ENCODE data around the gene TMEM175. TPM values are rescaled to one million over a fixed set of nuclear protein-coding genes. Genes with fewer than 3 reads are reported as not detected.
A peak's percentile ranks its signal among the peaks of the same experiment; 100 is the strongest.

Gene TMEM175
- total and polyA plus RNA-seq, 2 of the 4 experiments (the other 2 are of a cell fraction) = 7.7 to 41.9 TPM

- H3K9ac ChIP-seq (ENCODE audit: low read depth, low read length) = no peak overlapping the region
- no peak overlapping the region for H2BK5ac ChIP-seq (ENCODE audit: low read depth, low read length, poor library complexity, severe bottlenecking)
- H2AFZ ChIP-seq (replicated peaks; ENCODE audit: low read length, poor library complexity) = no peak overlapping the region
- H4K20me1 ChIP-seq (ENCODE audit: insufficient read depth, low read length) = peaks cover 20% of the 10 kb centered on the region
- DNase-seq (no peak), ATAC-seq (ENCODE audit: low read depth) (no peak)
- H3K4me2 ChIP-seq (ENCODE audit: low read depth, low read length) = no peak overlapping the region
- H4K8ac ChIP-seq (ENCODE audit: low read depth in 2 of 2, low read length in 2 of 2) = no peak overlapping the region
- H2BK20ac ChIP-seq (ENCODE audit: low read depth, low read length) = no peak overlapping the region
- H2AK5ac ChIP-seq (ENCODE audit: low read depth, low read length) = no peak overlapping the region
- H3K27me3 ChIP-seq (ENCODE audit: control insufficient read depth, insufficient read depth, low read length) = no peaks in the 10 kb centered on the region
- H3K27ac ChIP-seq (ENCODE audit: insufficient read depth, low read length) = no peak overlapping the region
- no peak overlapping the region for H2BK15ac ChIP-seq (ENCODE audit: low read depth, low read length)
- H3K9me1 ChIP-seq (ENCODE audit: insufficient read depth, low read length) = 0 out of 2 replicates have a peak, but pooled peaks cover 3% of the 10 kb centered on the region
- H3K4me3 ChIP-seq (ENCODE audit: insufficient read depth, low read depth, low read length) = no peak overlapping the region
- H3K56ac ChIP-seq (ENCODE audit: extremely low read depth, insufficient read depth, low read length) = no peak overlapping the region
- intact Hi-C loops (cut with micrococcal nuclease) = no loop called here
- H3K18ac ChIP-seq (ENCODE audit: low read depth, low read length) = no peak overlapping the region
- peaks cover 6% of the 10 kb centered on the region; the same call in 1 of the 2 replicates for H3K4me1 ChIP-seq (ENCODE audit: control insufficient read depth, insufficient read depth, low read length)
- H3K36me3 ChIP-seq (ENCODE audit: control insufficient read depth, insufficient read depth, low read length) = peaks cover 4% of the 10 kb centered on the region
- H3K4ac ChIP-seq (ENCODE audit: low read depth, low read length) = no peak overlapping the region
- TF ChIP-seq CHD1 (IDR thresholded peaks at IDR 0.05; ENCODE audit: low read depth, low read length) = no peak
- no peak for TF ChIP-seq SMC3 (IDR thresholded peaks at IDR 0.05; ENCODE audit: low read depth, low read length)
- TF ChIP-seq, protein P1, sequence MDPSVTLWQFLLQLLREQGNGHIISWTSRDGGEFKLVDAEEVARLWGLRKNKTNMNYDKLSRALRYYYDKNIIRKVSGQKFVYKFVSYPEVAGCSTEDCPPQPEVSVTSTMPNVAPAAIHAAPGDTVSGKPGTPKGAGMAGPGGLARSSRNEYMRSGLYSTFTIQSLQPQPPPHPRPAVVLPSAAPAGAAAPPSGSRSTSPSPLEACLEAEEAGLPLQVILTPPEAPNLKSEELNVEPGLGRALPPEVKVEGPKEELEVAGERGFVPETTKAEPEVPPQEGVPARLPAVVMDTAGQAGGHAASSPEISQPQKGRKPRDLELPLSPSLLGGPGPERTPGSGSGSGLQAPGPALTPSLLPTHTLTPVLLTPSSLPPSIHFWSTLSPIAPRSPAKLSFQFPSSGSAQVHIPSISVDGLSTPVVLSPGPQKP (IDR thresholded peaks at IDR 0.05; ENCODE audit: borderline replicate concordance, low read depth, low read length) = no peak
- TF ChIP-seq RFX5 (IDR thresholded peaks at IDR 0.05; ENCODE audit: low read depth, low read length) = no peak
- peak overlapping the region; percentile 24 for H2AK9ac ChIP-seq (replicated peaks; ENCODE audit: low read depth, low read length, poor library complexity)
- in situ Hi-C loops (cut with MboI; ENCODE audit: low sequenced_read_pairs) = no loop called here
- dilution Hi-C loops (cut with HindIII; ENCODE audit: low sequenced_read_pairs, unreplicated experiment) = no loop called here
- H4K5ac ChIP-seq (ENCODE audit: low read depth, low read length) = no peak overlapping the region
- no peak overlapping the region for H2BK120ac ChIP-seq (ENCODE audit: low read depth, low read length)
- 0 out of 4 replicates have a peak, but pooled peaks cover 0 to 8% of the 10 kb centered on the region in 2 experiments for H3K79me1 ChIP-seq (ENCODE audit: low read depth in 1 of 2, low read length in 2 of 2)
- ChIA-PET POLR2A (ENCODE audit: unreplicated experiment) (no interaction called here), CTCF (no interaction called here)
- H3K9me3 ChIP-seq (ENCODE audit: control insufficient read depth, insufficient read depth, low read length) = no peaks in the 10 kb centered on the region
- no peak overlapping the region for H4K91ac ChIP-seq (ENCODE audit: insufficient read depth, low read depth, low read length)
- no peak overlapping the region for H3K14ac ChIP-seq (replicated peaks; ENCODE audit: low read depth, low read length)
- no TSS peak for BruUV-seq (replicated peaks)
- H3K23ac ChIP-seq (ENCODE audit: low read depth, low read length) = no peak overlapping the region
- 80% methylated on average over 29 of the region's 33 CpGs; no CpG with 5 or more reads in 1 of the 2 experiments for WGBS, 2 experiments (ENCODE audit: extremely low coverage in 2 of 2, insufficient read length in 1 of 2)
Observed at GRCh38 chr4:948101-948935, 16.1 kb downstream of the TMEM175 start.
